Astrocyte of the cerebellum (primary cell): ENCODE data around the gene ARHGDIG.
"Not testable (repeated sequence)": the region's sequence is repeated elsewhere in the genome, so short reads cannot be mapped to it uniquely, and the experiment has no call there.

ENCODE experiments used
- DNase-seq: peaks from one replicate; pipeline ENCODE4 v3.0.0-alpha.2; 2011; ENCODE audit warnings: low read depth
- H3K4me3 ChIP-seq: 2 replicates; pipeline ENCODE4 v1.5.1; 2011; ENCODE audit warnings: mild to moderate bottlenecking, low read depth, low read length, moderate library complexity
- CTCF ChIP-seq: IDR thresholded peaks from 2 replicates; pipeline ENCODE4 v1.5.1; 2012; ENCODE audit warnings: low read length, low read depth, moderate library complexity, mild to moderate bottlenecking; ENCODE audit errors: missing control alignments
- in situ Hi-C: cut with HindIII; loops from 2 replicates; pipeline ENCODE4 v1.10.0; 2017; ENCODE audit warnings: low sequenced_read_pairs

The ARHGDIG gene

DNA sequence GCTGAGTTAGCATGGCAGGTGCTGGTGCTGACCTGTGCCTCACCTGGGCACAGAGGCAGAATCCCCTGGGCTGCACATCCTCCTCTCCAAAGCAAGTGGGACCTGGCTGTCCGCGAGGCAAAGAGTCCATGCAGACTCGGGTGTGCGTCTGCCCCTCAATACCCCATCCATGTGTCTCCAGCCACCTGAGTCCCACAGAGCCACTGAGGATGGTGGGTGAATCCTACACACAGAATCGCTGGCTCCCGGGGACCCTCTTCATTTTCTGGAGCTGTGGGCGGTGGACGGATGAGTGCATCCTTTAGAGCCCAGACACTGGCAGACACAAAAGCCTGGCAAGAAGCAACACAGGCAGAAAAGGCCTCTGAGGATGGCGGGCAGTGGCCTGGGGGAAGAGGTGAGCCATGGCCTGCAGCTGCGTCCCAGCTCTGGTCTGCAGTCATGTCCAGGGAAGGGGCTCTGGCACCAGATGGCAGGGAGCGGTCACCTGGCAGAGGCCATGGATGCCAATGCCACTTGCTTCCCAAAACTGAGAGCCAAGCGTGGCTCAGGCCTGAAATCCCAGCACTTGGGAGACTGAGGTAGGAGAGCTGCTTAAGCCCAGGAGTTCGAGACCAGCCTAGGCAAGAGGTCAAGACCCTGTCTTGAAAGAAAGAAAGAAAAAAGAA, 42.2 kb downstream of the ARHGDIG start:
- H3K4me3 ChIP-seq, result no peak overlapping the region
- in situ Hi-C loops, result loop anchor here (5.0 kb wide), 1 partner anchor 40 kb away; no protein-coding TSS in a partner anchor
- DNase-seq, result no peak
- TF ChIP-seq CTCF, result no peak

GRCh38 chr16:324201-324450, 43.7 kb downstream of the ARHGDIG start:
- H3K4me3 ChIP-seq, result no peak overlapping the region
- TF ChIP-seq CTCF, result no peak
- in situ Hi-C loops, result loop anchor here (5.0 kb wide), 1 partner anchor 38 kb away; no protein-coding TSS in a partner anchor
- no peak for DNase-seq

DNA sequence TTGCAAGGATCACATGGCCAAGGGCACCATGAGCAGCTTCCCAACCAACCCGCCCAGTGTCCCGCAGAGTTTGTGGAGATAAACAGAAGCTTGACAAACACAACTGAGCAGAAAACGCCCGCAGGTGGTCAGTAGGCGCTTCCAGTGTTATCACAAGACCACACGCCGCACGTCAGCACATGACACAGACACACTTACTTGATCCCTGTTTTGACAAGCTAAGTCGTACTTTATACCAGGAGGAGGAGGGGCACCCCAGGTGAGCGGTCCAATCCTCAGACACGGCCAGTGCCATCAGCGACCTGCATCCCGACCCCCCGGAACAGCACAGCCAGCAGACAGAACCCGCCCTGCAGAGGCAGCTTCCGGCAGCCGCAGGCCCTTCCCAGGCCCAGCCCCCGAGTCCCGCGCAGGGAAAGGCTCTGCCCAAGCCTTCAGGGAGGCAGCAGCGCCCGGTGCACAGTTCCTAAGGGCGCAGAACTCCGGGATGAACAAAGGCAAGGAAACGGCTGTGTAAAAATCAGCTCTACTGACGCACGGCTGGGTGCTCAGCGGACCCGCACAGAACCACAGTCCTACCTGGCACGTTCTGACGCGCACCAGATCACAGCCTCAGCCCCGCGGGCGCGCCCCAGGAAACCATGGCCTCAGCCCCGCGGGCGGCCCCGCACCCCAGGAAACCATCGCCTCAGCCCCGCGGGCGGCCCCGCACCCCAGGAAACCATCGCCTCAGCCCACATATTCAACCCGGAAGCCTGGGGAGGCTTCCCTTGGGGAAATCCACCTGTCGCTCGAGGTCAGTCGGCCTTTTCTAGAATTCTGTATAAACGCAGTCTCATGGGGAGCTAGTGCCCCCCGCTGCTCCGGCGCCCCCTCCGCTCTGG, 44.3 kb downstream of the ARHGDIG start:
- in situ Hi-C loops, result loop anchor here (5.0 kb wide), 1 partner anchor 38 kb away; no protein-coding TSS in a partner anchor
- DNase-seq, result no peak
- TF ChIP-seq CTCF, result no peak
- H3K4me3 ChIP-seq, result no peak overlapping the region

GRCh38 chr16:325375-326145, 45.2 kb downstream of the ARHGDIG start:
- no peak overlapping the region for H3K4me3 ChIP-seq
- DNase-seq, result no peak
- no peak for TF ChIP-seq CTCF
- in situ Hi-C loops, result no loop called here

DNA sequence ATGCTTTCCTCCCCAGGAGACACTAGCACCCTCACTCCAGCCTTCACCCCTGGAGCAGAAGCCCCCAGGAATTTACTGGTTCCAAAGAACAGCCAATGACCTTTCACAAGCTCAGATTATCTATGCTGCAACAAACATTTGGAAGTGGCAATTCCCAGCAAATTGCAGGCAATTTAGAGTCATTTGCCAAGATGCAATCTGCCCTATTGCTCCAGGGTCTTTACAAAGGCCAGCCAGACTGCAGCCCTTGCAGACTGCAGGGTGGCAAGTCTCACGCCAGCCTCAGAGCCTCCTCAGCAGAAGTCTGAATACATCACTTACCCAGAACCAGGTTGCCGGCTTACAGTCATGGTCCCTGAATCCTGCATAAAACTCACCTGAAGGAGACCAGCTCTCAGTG, 50.4 kb downstream of the ARHGDIG start:
- no peak for TF ChIP-seq CTCF
- no peak overlapping the region for H3K4me3 ChIP-seq
- no peak for DNase-seq
- in situ Hi-C loops, result no loop called here

DNA sequence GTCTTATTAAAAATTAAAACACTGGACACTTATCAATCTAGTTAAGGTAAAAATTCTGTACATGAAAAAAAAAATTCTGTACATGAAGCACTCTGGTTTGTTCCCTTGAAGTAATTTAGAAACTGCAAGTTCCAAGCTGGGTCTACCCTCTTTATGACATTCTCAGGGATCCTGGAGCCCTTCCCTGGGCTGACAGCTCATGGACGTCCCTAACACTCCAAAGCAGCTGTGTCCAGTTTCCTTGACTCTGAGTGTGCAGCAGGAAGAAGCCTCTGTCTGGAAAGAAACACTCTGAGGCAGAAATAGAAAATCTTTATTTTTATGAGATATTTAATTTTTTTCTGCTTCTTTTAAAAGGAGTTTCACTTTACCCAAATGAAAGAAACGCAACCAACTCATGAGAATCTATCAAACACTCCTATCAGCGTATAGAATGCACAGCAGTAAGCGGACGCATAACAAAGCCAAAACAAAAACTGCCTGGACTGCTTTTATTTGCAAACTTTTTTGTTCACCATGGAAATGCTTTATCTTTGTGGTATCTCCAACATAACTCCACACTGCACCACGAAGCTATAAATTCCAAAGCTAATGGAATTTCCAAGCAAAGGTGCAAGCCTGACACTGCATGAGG, 50.9 kb downstream of the ARHGDIG start:
- H3K4me3 ChIP-seq, DNase-seq, in situ Hi-C loops: not testable (repeated sequence)
